Activated CD4-positive, alpha-beta T cell treated with anti-CD3 and anti-CD28 coated beads, Interleukin-2, amount 50 U/mL, for 1 hour (primary cell): ENCODE measurements around the gene NRP2.

Source experiments
- DNase-seq: peaks from one replicate; pipeline ENCODE4 v3.0.0-alpha.2; 2020

Gene NRP2

GRCh38 chr2:205780645-205781044, 98.3 kb downstream of the NRP2 start:
- no peak for DNase-seq

- DNase-seq, result no peak
Measured at GRCh38 chr2:205781244-205781931, 99.1 kb downstream of the NRP2 start.

GRCh38 chr2:205782941-205783340, 100.6 kb downstream of the NRP2 start:
- no peak for DNase-seq

GRCh38 chr2:205783872-205784499, 101.7 kb downstream of the NRP2 start:
- no peak for DNase-seq

- no peak for DNase-seq
Measured at GRCh38 chr2:205785507-205786260, 103.4 kb downstream of the NRP2 start.

- DNase-seq, result no peak
Measured at GRCh38 chr2:205786976-205787375, 104.7 kb downstream of the NRP2 start.

GRCh38 chr2:205787761-205788160, 105.5 kb downstream of the NRP2 start:
- DNase-seq, result no peak

GRCh38 chr2:205789906-205790305, 107.6 kb downstream of the NRP2 start:
- DNase-seq, result no peak

- DNase-seq, result no peak
Measured at GRCh38 chr2:205792908-205793307, 110.6 kb downstream of the NRP2 start.

- DNase-seq, result no peak
Measured at GRCh38 chr2:205796805-205797313, 114.6 kb downstream of the NRP2 start.

GRCh38 chr2:205797866-205798265, 115.6 kb downstream of the NRP2 start:
- DNase-seq, result no peak

- DNase-seq, result no peak
Measured at GRCh38 chr2:205800224-205800623, 117.9 kb downstream of the NRP2 start.

- no peak for DNase-seq
Measured at GRCh38 chr2:205800773-205801172, 118.5 kb downstream of the NRP2 start.

- DNase-seq, result no peak
Measured at GRCh38 chr2:205802065-205802464, 119.8 kb downstream of the NRP2 start.

- DNase-seq, result no peak
Measured at GRCh38 chr2:205802941-205803340, 120.6 kb downstream of the NRP2 start.

GRCh38 chr2:205803500-205803899, 121.2 kb downstream of the NRP2 start:
- DNase-seq, result no peak

- no peak for DNase-seq
Measured at GRCh38 chr2:205805136-205805535, 122.8 kb downstream of the NRP2 start.

GRCh38 chr2:205806143-205806905, 124.0 kb downstream of the NRP2 start:
- no peak for DNase-seq

- no peak for DNase-seq
Measured at GRCh38 chr2:205807229-205807628, 124.9 kb downstream of the NRP2 start.

GRCh38 chr2:205807758-205808157, 125.5 kb downstream of the NRP2 start:
- no peak for DNase-seq

GRCh38 chr2:205808486-205809121, 126.3 kb downstream of the NRP2 start:
- no peak for DNase-seq

GRCh38 chr2:205811387-205811786, 129.1 kb downstream of the NRP2 start:
- DNase-seq, result no peak

GRCh38 chr2:205814039-205814364, 131.7 kb downstream of the NRP2 start:
- DNase-seq, result no peak
